BLaER1 treated with 17β-estradiol and CSF1 and Interleukin-3, amounts not matched to agents 10 nM and 100 nM (cell line): Measurements from ENCODE around the gene CCT6A.
"Not testable (repeated sequence)": the region's sequence is repeated elsewhere in the genome, so short reads cannot be mapped to it uniquely, and the experiment has no call there.

ENCODE experiments used
- H3K27ac ChIP-seq, 11 experiments: shearing (Covaris generic); formaldehyde crosslinking; 2 replicates each; pipeline ENCODE4 v1.8.1; 2022
- H3K27me3 ChIP-seq, 11 experiments: shearing (Covaris generic); formaldehyde crosslinking; 2 replicates each; pipeline ENCODE4 v1.8.1; 2022
- H3K36me3 ChIP-seq, 11 experiments: shearing (Covaris generic); formaldehyde crosslinking; 2 replicates each; pipeline ENCODE4 v1.8.1; 2022
- H3K4me1 ChIP-seq, 10 experiments: shearing (Covaris generic); formaldehyde crosslinking; 2 replicates each; pipeline ENCODE4 v1.8.1; 2022
- H3K4me2 ChIP-seq, 11 experiments: shearing (Covaris generic); formaldehyde crosslinking; 2 replicates each; pipeline ENCODE4 v1.8.1; 2022
- H3K4me3 ChIP-seq, 10 experiments: shearing (Covaris generic); formaldehyde crosslinking; 2 replicates each; pipeline ENCODE4 v1.8.1; 2022
- H3K9ac ChIP-seq, 11 experiments: shearing (Covaris generic); formaldehyde crosslinking; 2 replicates each; pipeline ENCODE4 v1.8.1; 2022
- H3K9me3 ChIP-seq, 11 experiments: shearing (Covaris generic); formaldehyde crosslinking; replicated peaks in 1 of 11; 2 replicates each; pipeline ENCODE4 v1.8.1; 2022
- H4K20me1 ChIP-seq, 11 experiments: shearing (Covaris generic); formaldehyde crosslinking; 2 replicates each; pipeline ENCODE4 v1.8.1; 2022
- Cebpa-rat ChIP-seq, 11 experiments: shearing (Covaris generic); IDR thresholded peaks; 2 replicates each; pipeline ENCODE4 v1.8.1; 2022

Gene CCT6A

GRCh38 chr7:56105508-56105907 lies 53.9 kb downstream of the CCT6A start:
- H3K36me3 ChIP-seq: peaks cover 43 to 49% (median 46%) of the 10 kb centered on the region in 11 experiments
- H3K4me1 ChIP-seq: peaks cover 16 to 40% (median 25%) of the 10 kb centered on the region in 10 experiments
- peak overlapping the region; percentile 85 to 97 (median 92) for H3K27ac ChIP-seq
- peak overlapping the region; percentile 87 to 97 (median 94) for H3K9ac ChIP-seq
- peak overlapping the region; percentile 66 to 98 (median 85) for H3K4me3 ChIP-seq
- peaks cover 45 to 53% (median 51%) of the 10 kb centered on the region in 11 experiments; a peak in 21 of 22 replicates for H4K20me1 ChIP-seq
- H3K4me2 ChIP-seq: peak overlapping the region; percentile 83 to 95 (median 85)
- H3K9me3 ChIP-seq: peaks cover 11 to 28% (median 20%) of the 10 kb centered on the region in 11 experiments
- no peaks in the 10 kb centered on the region for H3K27me3 ChIP-seq
- TF ChIP-seq Cebpa-rat (IDR thresholded peaks at IDR 0.05): no peak

GRCh38 chr7:56106108-56107073 lies 54.8 kb downstream of the CCT6A start, which contains the start of gene CHCHD2:
Gene CHCHD2, minus strand, starts transcription at chr7:56106476. Its CDS starts 63 bp downstream, at chr7:56106413.
- Histone ChIP-seq H3K9me3 (peaks cover 11 to 28% (median 20%) of the 10 kb centered on the region in 11 experiments), H3K9ac (peak within 1 kb of the TSS; percentile 87 to 97 (median 94)), H3K36me3 (peaks cover 34 to 40% (median 37%) of the 10 kb centered on the region in 11 experiments), H3K27ac (peak within 1 kb of the TSS; percentile 85 to 97 (median 92)), H3K27me3 (no peaks in the 10 kb centered on the region), H3K4me2 (peak within 1 kb of the TSS; percentile 83 to 95 (median 85)), H3K4me3 (peak within 1 kb of the TSS; percentile 66 to 98 (median 85)), H4K20me1 (peaks cover 36 to 44% (median 42%) of the 10 kb centered on the region in 11 experiments; a peak in 21 of 22 replicates), H3K4me1 (peaks cover 16 to 40% (median 25%) of the 10 kb centered on the region in 10 experiments)
- TF ChIP-seq Cebpa-rat (IDR thresholded peaks at IDR 0.05): no peak

- Histone ChIP-seq H3K4me1 (peaks cover 16 to 39% (median 25%) of the 10 kb centered on the region in 10 experiments), H3K36me3 (peaks cover 19 to 25% (median 22%) of the 10 kb centered on the region in 11 experiments), H3K9ac (no peak overlapping the region), H3K4me2 (peak overlapping the region in 5 of 11 experiments; percentile 46 to 69 (median 58); a peak in 5 of 22 replicates), H3K27me3 (no peaks in the 10 kb centered on the region), H4K20me1 (peaks cover 24 to 29% (median 27%) of the 10 kb centered on the region in 11 experiments; a peak in 21 of 22 replicates), H3K27ac (peak overlapping the region in 3 of 11 experiments; percentile 85 to 97 (median 96); a peak in 4 of 22 replicates), H3K4me3 (peak overlapping the region in 3 of 10 experiments; percentile 37 to 98 (median 84); a peak in 3 of 20 replicates), H3K9me3 (peaks cover 11 to 28% (median 20%) of the 10 kb centered on the region in 11 experiments)
- TF ChIP-seq Cebpa-rat (IDR thresholded peaks at IDR 0.05): no peak
Measured at GRCh38 chr7:56107954-56108258, 56.3 kb downstream of the CCT6A start.

- H3K36me3 ChIP-seq: no peaks in the 10 kb centered on the region
- H3K4me2 ChIP-seq: no peak overlapping the region
- H4K20me1 ChIP-seq: peaks cover 0 to 2% (median 0%) of the 10 kb centered on the region in 11 experiments; a peak in 8 of 22 replicates
- TF ChIP-seq Cebpa-rat (IDR thresholded peaks at IDR 0.05): no peak
- H3K27ac ChIP-seq: no peak overlapping the region
- no peak overlapping the region for H3K4me3 ChIP-seq
- H3K4me1 ChIP-seq: peaks cover 0 to 13% (median 9%) of the 10 kb centered on the region in 10 experiments; a peak in 12 of 20 replicates
- no peaks in the 10 kb centered on the region for H3K27me3 ChIP-seq
- peaks cover 11 to 28% (median 20%) of the 10 kb centered on the region in 11 experiments for H3K9me3 ChIP-seq
- no peak overlapping the region for H3K9ac ChIP-seq
Measured at GRCh38 chr7:56110611-56111010, 59.0 kb downstream of the CCT6A start.

GRCh38 chr7:56112244-56112643 lies 60.7 kb downstream of the CCT6A start:
- not testable (repeated sequence) for H3K27ac ChIP-seq, H3K27me3 ChIP-seq, H3K36me3 ChIP-seq, H3K4me1 ChIP-seq, H3K4me3 ChIP-seq, H3K9ac ChIP-seq, H4K20me1 ChIP-seq, H3K4me2 ChIP-seq
- peaks cover 23 to 40% (median 32%) of the 10 kb centered on the region in 11 experiments for H3K9me3 ChIP-seq
